Liver (tissue), 9 donors: ENCODE results near the gene OR6B1. TPM values are rescaled to one million over a fixed set of nuclear protein-coding genes. Genes with fewer than 3 reads are reported as not detected.

ENCODE experiments used
- DNase-seq: peaks from one replicate; pipeline ENCODE4 v3.0.0-alpha.2; 2017; ENCODE audit warnings: low spot score
- H3K27ac ChIP-seq, 2 donors: one replicate each; pipeline ENCODE4 v1.7.0; 2013; ENCODE audit warnings: inconsistent platforms in 2 of 2, low read length in 2 of 2, control low read depth in 1 of 2, low read depth in 1 of 2, mild to moderate bottlenecking in 1 of 2
- H3K27me3 ChIP-seq, 4 donors: one replicate each; pipeline versions ENCODE4 v1.6.1 to v1.7.0; 2013; ENCODE audit warnings: low read length in 3 of 4, inconsistent platforms in 1 of 4, mild to moderate bottlenecking in 1 of 4, moderate library complexity in 1 of 4; ENCODE audit not compliant: control insufficient read depth in 4 of 4, insufficient read depth in 4 of 4
- H3K36me3 ChIP-seq, 4 donors: one replicate each; pipeline versions ENCODE4 v1.6.1 to v1.7.0; 2013; ENCODE audit warnings: low read length in 3 of 4, mild to moderate bottlenecking in 3 of 4, low read depth in 1 of 4, moderate library complexity in 1 of 4; ENCODE audit not compliant: control insufficient read depth in 4 of 4, insufficient read depth in 3 of 4
- H3K4me1 ChIP-seq, 4 donors: one replicate each; pipeline versions ENCODE4 v1.6.1 to v1.7.0; 2013; ENCODE audit warnings: low read length in 3 of 4, mild to moderate bottlenecking in 3 of 4, moderate library complexity in 1 of 4; ENCODE audit not compliant: control insufficient read depth in 4 of 4, insufficient read depth in 4 of 4
- H3K4me3 ChIP-seq, 3 donors: one replicate each; pipeline versions ENCODE4 v1.6.1 to v1.7.0; 2013; ENCODE audit warnings: low read length in 3 of 3, control low read depth in 1 of 3, low read depth in 1 of 3, mild to moderate bottlenecking in 1 of 3
- H3K9ac ChIP-seq, 2 donors: one replicate each; pipeline ENCODE4 v1.7.0; 2013; ENCODE audit warnings: low read length in 2 of 2, mild to moderate bottlenecking in 2 of 2, moderate library complexity in 2 of 2, control low read depth in 1 of 2, low read depth in 1 of 2
- H3K9me3 ChIP-seq, 4 donors: one replicate each; pipeline versions ENCODE4 v1.6.1 to v1.7.0; 2013; ENCODE audit warnings: low read length in 3 of 4; ENCODE audit not compliant: control insufficient read depth in 4 of 4
- ATF3 ChIP-seq: IDR thresholded peaks from 2 replicates; pipeline ENCODE4 v1.6.1; 2016; ENCODE audit warnings: antibody characterized with exemption
- FOXA1 ChIP-seq: IDR thresholded peaks from 2 replicates; pipeline ENCODE4 v1.6.1; 2016; ENCODE audit warnings: antibody characterized with exemption
- FOXA2 ChIP-seq: IDR thresholded peaks from 2 replicates; pipeline ENCODE4 v1.6.1; 2016; ENCODE audit warnings: antibody characterized with exemption
- GABPA ChIP-seq, 2 donors: IDR thresholded peaks in 1 of 2; conservative IDR thresholded peaks in 1 of 2; 2 replicates each; pipeline ENCODE4 v1.6.1; 2016; ENCODE audit warnings: antibody characterized with exemption in 2 of 2, mild to moderate bottlenecking in 1 of 2, moderate library complexity in 1 of 2
- HNF4A ChIP-seq, 2 donors: conservative IDR thresholded peaks; 2 replicates each; pipeline ENCODE4 v1.6.1; 2016; ENCODE audit warnings: antibody characterized with exemption in 2 of 2, mild to moderate bottlenecking in 2 of 2
- HNF4G ChIP-seq: IDR thresholded peaks from 2 replicates; pipeline ENCODE4 v1.6.1; 2016; ENCODE audit warnings: antibody characterized with exemption
- JUND ChIP-seq, 2 donors: IDR thresholded peaks; 2 replicates each; pipeline ENCODE4 v1.6.1; 2016; ENCODE audit warnings: antibody characterized with exemption in 2 of 2
- MAX ChIP-seq: IDR thresholded peaks from 2 replicates; pipeline ENCODE4 v1.6.1; 2016; ENCODE audit warnings: antibody characterized with exemption
- RAD21 ChIP-seq, 2 donors: IDR thresholded peaks; 2 replicates each; pipeline ENCODE4 v1.6.1; 2016; ENCODE audit warnings: antibody characterized with exemption in 2 of 2, mild to moderate bottlenecking in 2 of 2
- REST ChIP-seq: IDR thresholded peaks from 2 replicates; pipeline ENCODE4 v1.6.1; 2016; ENCODE audit warnings: antibody characterized with exemption, mild to moderate bottlenecking
- RXRA ChIP-seq, 2 donors: IDR thresholded peaks; 2 replicates each; pipeline ENCODE4 v1.6.1; 2017 to 2018; ENCODE audit warnings: antibody characterized with exemption in 2 of 2, mild to moderate bottlenecking in 1 of 2
- SP1 ChIP-seq: IDR thresholded peaks from 2 replicates; pipeline ENCODE4 v1.6.1; 2018; ENCODE audit warnings: antibody characterized with exemption, mild to moderate bottlenecking
- TAF1 ChIP-seq: conservative IDR thresholded peaks from 2 replicates; pipeline ENCODE4 v1.6.1; 2016; ENCODE audit warnings: antibody characterized with exemption, mild to moderate bottlenecking
- YY1 ChIP-seq: IDR thresholded peaks from 2 replicates; pipeline ENCODE4 v1.6.1; 2016; ENCODE audit warnings: antibody characterized with exemption, mild to moderate bottlenecking
- ZBTB33 ChIP-seq: IDR thresholded peaks from 2 replicates; pipeline ENCODE4 v1.6.1; 2016; ENCODE audit warnings: antibody characterized with exemption
- WGBS: extraction: QIAGEN DNeasy Blood & Tissue Kit; methylation state at CpG from one replicate; pipeline ENCODE4 v1.1.7; 2013; 5-methylcytosine and 5-hydroxymethylcytosine counted together
- polyA plus RNA-seq, 2 donors: library from polyadenylated mRNA; stranded (reverse) in 1 of 2; unstranded in 1 of 2; fragments of 200-250 nt in 1 of 2; fragments of >200 nt in 1 of 2; fragmentation: Nextera tagmentation in 1 of 2; extraction: Ambion mirVana in 1 of 2; gene quantifications; one replicate each; pipeline versions ENCODE4 v1.2.1 to v1.2.3, GENCODE V29; 2013 to 2015
- total RNA-seq, 2 donors: library from RNA; depleted of rRNA; stranded (reverse); fragments of >200 nt; gene quantifications; one replicate each; pipeline ENCODE4 v1.2.3, GENCODE V29; 2014
- TF ChIP-seq, protein P1 (sequence below): fragments of 150-350 bp; IDR thresholded peaks from 2 replicates; pipeline ENCODE4 v1.5.1; 2017; ENCODE audit warnings: improper control_type of control experiment, low read depth, low read length; ENCODE audit not compliant: missing input control
- donor health status: healthy.
- donor health status: healthy.
- donor health status: healthy.
- donor health status: healthy.
- donor health status: healthy.

The OR6B1 gene
- total RNA-seq (under 1 TPM in 1 of 2 donors, not detected in 1; 0.05 TPM), polyA plus RNA-seq (not detected)

DNA sequence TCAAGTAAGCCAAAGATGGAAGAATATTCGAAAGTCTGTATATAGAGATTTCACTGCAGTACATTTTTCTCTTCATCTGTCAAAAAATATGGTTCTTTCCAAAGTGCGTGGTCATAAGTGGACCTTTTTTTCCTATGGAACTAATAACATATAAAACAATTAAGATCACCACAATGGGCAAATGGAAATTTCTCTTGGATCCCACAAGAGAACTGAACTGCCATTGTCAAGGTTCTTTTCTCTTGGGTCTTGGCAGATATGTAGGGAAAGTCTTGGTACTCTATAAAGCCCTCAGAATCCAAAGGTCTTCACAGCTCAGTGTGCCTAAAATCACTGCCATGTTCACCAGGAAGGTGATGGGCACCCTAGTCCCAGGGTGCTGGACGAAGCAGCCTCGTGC, at the start of gene OR6B1:
Gene OR6B1 (plus strand): TSS at position 301 of the 400 bp plus-strand sequence. CDS start 3,677 bp downstream, outside the sequence.
- 88% methylated on average over 4 of the region's 4 CpGs for WGBS
- DNase-seq: no peak
- Histone ChIP-seq H3K27me3 (peaks cover 0 to 4% (median 0%) of the 10 kb centered on the region in 4 donors), H3K9ac (no peak within 1 kb of the TSS), H3K4me1 (no peaks in the 10 kb centered on the region), H3K27ac (no peak within 1 kb of the TSS), H3K9me3 (no peaks in the 10 kb centered on the region), H3K4me3 (no peak within 1 kb of the TSS), H3K36me3 (no peaks in the 10 kb centered on the region)
- TF ChIP-seq FOXA1: no peak
- TF ChIP-seq HNF4A (conservative IDR thresholded peaks at IDR 0.05): no peak
- TF ChIP-seq FOXA2: no peak
- no peak for TF ChIP-seq SP1
- no peak for TF ChIP-seq HNF4G
- TF ChIP-seq GABPA (IDR thresholded peaks at IDR 0.05 in 1 of 2, conservative IDR thresholded peaks at IDR 0.05 in 1 of 2): no peak
- no peak for TF ChIP-seq RXRA (IDR thresholded peaks at IDR 0.05)
- TF ChIP-seq ZBTB33: no peak
- TF ChIP-seq JUND (IDR thresholded peaks at IDR 0.05): no peak

DNA sequence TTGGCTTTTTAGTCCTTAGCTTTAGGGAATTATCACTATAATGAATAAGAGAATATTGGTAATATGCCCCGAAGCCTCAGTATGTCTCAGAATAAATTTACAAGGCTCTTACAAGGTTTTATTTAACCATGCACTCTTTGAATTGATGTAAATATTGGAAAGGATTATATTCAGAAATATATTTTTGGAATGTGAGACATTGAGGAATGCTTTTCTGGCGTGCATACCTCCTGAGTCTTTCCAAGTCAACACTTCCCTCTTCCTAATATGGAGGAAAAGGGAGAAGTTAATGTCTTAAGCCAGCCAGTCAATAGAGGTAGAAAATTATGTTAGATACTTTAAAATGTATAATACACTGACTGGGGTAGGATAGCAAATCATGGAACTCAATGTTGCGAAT, 46.7 kb upstream of the OR6B1 start:
- H3K27ac ChIP-seq: no peak overlapping the region
- no peaks in the 10 kb centered on the region for H3K36me3 ChIP-seq
- no peaks in the 10 kb centered on the region for H3K27me3 ChIP-seq
- DNase-seq: no peak
- TF ChIP-seq ZBTB33 (no peak), RAD21 (IDR thresholded peaks at IDR 0.05) (no peak), SP1 (no peak), JUND (IDR thresholded peaks at IDR 0.05) (no peak), TAF1 (no peak), MAX (no peak), FOXA1 (no peak), REST (no peak), ATF3 (no peak), RXRA (IDR thresholded peaks at IDR 0.05) (no peak), YY1 (no peak), FOXA2 (no peak)
- TF ChIP-seq, protein P1, sequence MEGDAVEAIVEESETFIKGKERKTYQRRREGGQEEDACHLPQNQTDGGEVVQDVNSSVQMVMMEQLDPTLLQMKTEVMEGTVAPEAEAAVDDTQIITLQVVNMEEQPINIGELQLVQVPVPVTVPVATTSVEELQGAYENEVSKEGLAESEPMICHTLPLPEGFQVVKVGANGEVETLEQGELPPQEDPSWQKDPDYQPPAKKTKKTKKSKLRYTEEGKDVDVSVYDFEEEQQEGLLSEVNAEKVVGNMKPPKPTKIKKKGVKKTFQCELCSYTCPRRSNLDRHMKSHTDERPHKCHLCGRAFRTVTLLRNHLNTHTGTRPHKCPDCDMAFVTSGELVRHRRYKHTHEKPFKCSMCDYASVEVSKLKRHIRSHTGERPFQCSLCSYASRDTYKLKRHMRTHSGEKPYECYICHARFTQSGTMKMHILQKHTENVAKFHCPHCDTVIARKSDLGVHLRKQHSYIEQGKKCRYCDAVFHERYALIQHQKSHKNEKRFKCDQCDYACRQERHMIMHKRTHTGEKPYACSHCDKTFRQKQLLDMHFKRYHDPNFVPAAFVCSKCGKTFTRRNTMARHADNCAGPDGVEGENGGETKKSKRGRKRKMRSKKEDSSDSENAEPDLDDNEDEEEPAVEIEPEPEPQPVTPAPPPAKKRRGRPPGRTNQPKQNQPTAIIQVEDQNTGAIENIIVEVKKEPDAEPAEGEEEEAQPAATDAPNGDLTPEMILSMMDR: no peak
- 89% methylated on average over 3 of the region's 3 CpGs for WGBS
- H3K9me3 ChIP-seq: no peaks in the 10 kb centered on the region
- H3K9ac ChIP-seq: no peak overlapping the region
- no peak overlapping the region for H3K4me3 ChIP-seq
- H3K4me1 ChIP-seq: no peaks in the 10 kb centered on the region
